K562 (cell line): ENCODE data around the gene RAB24. TPM values are rescaled to one million over a fixed set of nuclear protein-coding genes. Genes with fewer than 3 reads are reported as not detected.
A peak's percentile ranks its signal among the peaks of the same experiment; 100 is the strongest.

Experiments
- CBX1 ChIP-seq: sonication (generic); IDR thresholded peaks from 2 replicates; pipeline ENCODE4 v1.6.1; 2016; ENCODE audit warnings: antibody characterized with exemption, low read depth, mild to moderate bottlenecking
- CTCF ChIP-seq, 3 experiments: IDR thresholded peaks in 2 of 3; conservative IDR thresholded peaks in 1 of 3; 2 replicates each; pipeline ENCODE4 v1.5.1; 2011 to 2012; ENCODE audit warnings: low read length in 3 of 3, mild to moderate bottlenecking in 3 of 3, control low read depth in 2 of 3, improper control_type of control experiment in 1 of 3, inconsistent platforms in 1 of 3, low read depth in 1 of 3, mixed read lengths in 1 of 3, moderate library complexity in 1 of 3; ENCODE audit not compliant: insufficient read depth in 2 of 3
- HBP1 ChIP-seq: fragments of 450-650 bp; formaldehyde crosslinking; IDR thresholded peaks from 2 replicates; pipeline ENCODE4 v1.4.0; 2022; ENCODE audit warnings: missing genetic modification characterization
- KDM1A ChIP-seq, 2 experiments: fragments of 450-650 bp; IDR thresholded peaks; 2 replicates each; pipeline ENCODE4 v1.6.1; 2016; ENCODE audit warnings: mild to moderate bottlenecking in 2 of 2
- RB1 ChIP-seq: fragments of 450-650 bp; IDR thresholded peaks from 2 replicates; pipeline ENCODE4 v1.6.1; 2017; ENCODE audit warnings: low read depth, mild to moderate bottlenecking
- SAFB ChIP-seq: fragments of 200-400 bp; formaldehyde crosslinking; IDR thresholded peaks from 2 replicates; pipeline ENCODE4 v1.6.1; 2017; ENCODE audit warnings: low read depth, low read length, borderline replicate concordance
- ZNF311 ChIP-seq: fragments of 250-450 bp; sonication (Bioruptor Pico); IDR thresholded peaks from 2 replicates; pipeline ENCODE4 v1.4.0; 2020; ENCODE audit warnings: mild to moderate bottlenecking, moderate library complexity
- polyA plus RNA-seq, 8 experiments: library from polyadenylated mRNA; depleted of rRNA in 4 of 8; stranded (reverse) in 5 of 8; unstranded in 3 of 8; fragments of >200 nt; fragmentation: Nextera tagmentation in 2 of 8; fragmentation: Illumina TruSeq in 1 of 8; extraction: Ambion mirVana in 2 of 8; extraction: Trizol in 1 of 8; gene quantifications; 2 replicates each; pipeline versions ENCODE4 v1.2.1 to v1.2.3, GENCODE V29; 2011 to 2014; ENCODE audit warnings: inconsistent platforms in 1 of 8, missing spikeins in 1 of 8
- total RNA-seq, 7 experiments: library from RNA; depleted of rRNA in 6 of 7; stranded (reverse); fragments of >200 nt in 6 of 7; fragmentation: Illumina TruSeq in 2 of 7; extraction: Trizol in 2 of 7; gene quantifications; 2 replicates each; pipeline versions ENCODE4 v1.2.1 to v1.2.3, GENCODE V29; 2011 to 2021; ENCODE audit warnings: low replicate concordance in 1 of 7
- TF ChIP-seq, protein P1 (sequence below): fragments of 250-450 bp; sonication (Bioruptor Pico); IDR thresholded peaks from 2 replicates; pipeline ENCODE4 v1.4.0; 2020; ENCODE audit warnings: borderline replicate concordance
- TF ChIP-seq, protein P2 (sequence below): sonication (generic); formaldehyde crosslinking; IDR thresholded peaks from 2 replicates; pipeline ENCODE4 v1.8.0; 2022; ENCODE audit warnings: mild to moderate bottlenecking, missing genetic modification reagents
- TF ChIP-seq, protein P3 (sequence below): sonication (generic); formaldehyde crosslinking; IDR thresholded peaks from 2 replicates; pipeline ENCODE4 v1.8.0; 2022; ENCODE audit warnings: missing genetic modification reagents, mild to moderate bottlenecking, moderate library complexity, borderline replicate concordance

The RAB24 gene
- total and polyA plus RNA-seq, 9 of the 15 experiments (the other 6 are each of a cell fraction or from before 2014, with no cell fraction given), result 13.9 to 107 (median 34.8) TPM

- no peak for TF ChIP-seq KDM1A (IDR thresholded peaks at IDR 0.05)
- TF ChIP-seq, protein P1, sequence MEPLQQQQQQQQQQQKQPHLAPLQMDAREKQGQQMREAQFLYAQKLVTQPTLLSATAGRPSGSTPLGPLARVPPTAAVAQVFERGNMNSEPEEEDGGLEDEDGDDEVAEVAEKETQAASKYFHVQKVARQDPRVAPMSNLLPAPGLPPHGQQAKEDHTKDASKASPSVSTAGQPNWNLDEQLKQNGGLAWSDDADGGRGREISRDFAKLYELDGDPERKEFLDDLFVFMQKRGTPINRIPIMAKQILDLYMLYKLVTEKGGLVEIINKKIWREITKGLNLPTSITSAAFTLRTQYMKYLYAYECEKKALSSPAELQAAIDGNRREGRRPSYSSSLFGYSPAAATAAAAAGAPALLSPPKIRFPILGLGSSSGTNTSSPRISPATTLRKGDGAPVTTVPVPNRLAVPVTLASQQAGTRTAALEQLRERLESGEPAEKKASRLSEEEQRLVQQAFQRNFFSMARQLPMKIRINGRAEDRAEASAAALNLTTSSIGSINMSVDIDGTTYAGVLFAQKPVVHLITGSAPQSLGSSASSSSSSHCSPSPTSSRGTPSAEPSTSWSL, result no peak
- no peak for TF ChIP-seq SAFB
- peak in 2 of 3 experiments; percentile 13 to 35; a peak in 2 of 6 replicates for TF ChIP-seq CTCF (IDR thresholded peaks at IDR 0.05 in 2 of 3, conservative IDR thresholded peaks at IDR 0.05 in 1 of 3; ENCODE audit: insufficient read depth in 2 of 3, low read depth in 1 of 3, low read length in 3 of 3)
- TF ChIP-seq RB1, result 0 out of 2 replicates have a peak, but pooled peaks have one; percentile 17
- TF ChIP-seq, protein P2, sequence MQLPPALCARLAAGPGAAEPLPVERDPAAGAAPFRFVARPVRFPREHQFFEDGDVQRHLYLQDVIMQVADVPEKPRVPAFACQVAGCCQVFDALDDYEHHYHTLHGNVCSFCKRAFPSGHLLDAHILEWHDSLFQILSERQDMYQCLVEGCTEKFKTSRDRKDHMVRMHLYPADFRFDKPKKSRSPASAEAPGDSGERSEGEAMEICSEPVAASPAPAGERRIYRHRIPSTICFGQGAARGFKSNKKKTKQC (CRISPR knock-in tag), result no peak
- TF ChIP-seq, protein P3, sequence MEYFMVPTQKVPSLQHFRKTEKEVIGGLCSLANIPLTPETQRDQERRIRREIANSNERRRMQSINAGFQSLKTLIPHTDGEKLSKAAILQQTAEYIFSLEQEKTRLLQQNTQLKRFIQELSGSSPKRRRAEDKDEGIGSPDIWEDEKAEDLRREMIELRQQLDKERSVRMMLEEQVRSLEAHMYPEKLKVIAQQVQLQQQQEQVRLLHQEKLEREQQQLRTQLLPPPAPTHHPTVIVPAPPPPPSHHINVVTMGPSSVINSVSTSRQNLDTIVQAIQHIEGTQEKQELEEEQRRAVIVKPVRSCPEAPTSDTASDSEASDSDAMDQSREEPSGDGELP, result peak; percentile 19; the same call in 1 of the 2 replicates
- TF ChIP-seq CBX1, result 0 out of 2 replicates have a peak, but pooled peaks have one; percentile 23
- no peak for TF ChIP-seq ZNF311 (CRISPR knock-in tag)
- peak; percentile 36; the same call in 1 of the 2 replicates for TF ChIP-seq HBP1
These were observed 3.4 kb upstream of the RAB24 start (continued) for GRCh38 chr5:177306674-177307543.
